ENCODE measurements around the gene NABP1. TPM values are rescaled to one million over a fixed set of nuclear protein-coding genes. Genes with fewer than 3 reads are reported as not detected.

Gene NABP1
- polyA plus RNA-seq, 3 donors = 25.9 to 54.2 (median 41.0) TPM

DNA sequence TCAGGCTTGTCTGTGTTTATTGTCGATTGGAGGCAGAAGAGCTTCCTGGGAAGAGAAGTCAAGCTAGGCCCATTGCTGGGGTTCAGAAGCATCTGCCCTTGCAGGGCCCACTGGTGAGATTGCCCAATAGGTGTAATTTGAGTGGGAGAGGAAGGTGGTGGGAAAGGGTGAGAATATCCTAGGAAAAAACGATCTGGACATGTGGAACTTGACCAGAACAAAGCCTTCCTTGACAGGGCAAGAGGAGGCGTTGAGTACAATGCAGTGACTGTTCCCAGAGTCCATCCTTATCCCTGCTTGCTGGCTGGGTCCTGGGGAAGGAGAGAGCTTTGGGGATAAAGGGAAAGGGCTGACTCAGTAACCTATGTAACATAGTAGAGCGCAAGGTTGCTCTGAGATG lies 27.1 kb downstream of the NABP1 start:
- DNase-seq = no peak

GRCh38 chr2:191705701-191706100 lies 27.8 kb downstream of the NABP1 start:
- DNase-seq = no peak

GRCh38 chr2:191706791-191707190 lies 28.9 kb downstream of the NABP1 start:
- DNase-seq = no peak

DNA sequence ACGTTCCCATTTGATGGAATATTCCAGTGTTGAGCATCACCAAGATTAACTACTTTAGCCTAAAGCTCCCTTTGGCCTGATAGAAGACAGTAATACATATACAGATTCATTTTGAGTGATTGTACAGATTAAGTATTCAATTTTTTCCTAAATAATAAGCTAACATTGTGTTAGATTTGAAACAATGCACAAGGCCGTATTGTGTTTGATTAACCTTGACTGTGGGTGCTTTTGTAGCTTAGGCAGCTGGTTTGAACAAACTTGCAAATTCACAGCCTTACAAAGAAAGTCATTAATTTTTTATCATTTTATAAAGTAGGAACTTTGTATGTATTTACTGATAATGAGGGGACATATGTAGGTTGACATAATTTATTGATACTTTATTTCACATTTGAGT lies 29.6 kb downstream of the NABP1 start:
- no peak for DNase-seq

GRCh38 chr2:191710411-191710900 lies 32.5 kb downstream of the NABP1 start:
- no peak for DNase-seq

DNA sequence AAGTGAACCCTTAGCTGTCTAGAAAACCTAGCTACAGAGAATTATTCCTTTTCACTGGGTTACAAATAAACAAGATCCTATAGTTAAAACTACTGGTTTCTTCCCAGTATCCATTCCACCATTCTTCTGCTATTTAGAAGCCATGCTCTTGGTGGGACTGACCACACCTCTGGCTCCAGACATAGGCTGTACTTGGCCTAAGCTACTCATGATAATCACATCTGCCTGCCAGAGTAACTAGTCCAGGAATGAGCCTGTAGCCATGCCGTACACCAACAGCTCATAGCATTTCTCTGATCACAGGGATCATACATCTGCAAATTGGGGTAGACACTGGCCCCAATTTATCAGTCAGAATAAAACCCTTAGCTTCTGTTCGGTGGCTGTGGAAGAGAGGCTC lies 33.7 kb downstream of the NABP1 start:
- no peak for DNase-seq

GRCh38 chr2:191713837-191714236 lies 35.9 kb downstream of the NABP1 start:
- DNase-seq = no peak

GRCh38 chr2:191714925-191715324 lies 37.0 kb downstream of the NABP1 start:
- DNase-seq = no peak

DNA sequence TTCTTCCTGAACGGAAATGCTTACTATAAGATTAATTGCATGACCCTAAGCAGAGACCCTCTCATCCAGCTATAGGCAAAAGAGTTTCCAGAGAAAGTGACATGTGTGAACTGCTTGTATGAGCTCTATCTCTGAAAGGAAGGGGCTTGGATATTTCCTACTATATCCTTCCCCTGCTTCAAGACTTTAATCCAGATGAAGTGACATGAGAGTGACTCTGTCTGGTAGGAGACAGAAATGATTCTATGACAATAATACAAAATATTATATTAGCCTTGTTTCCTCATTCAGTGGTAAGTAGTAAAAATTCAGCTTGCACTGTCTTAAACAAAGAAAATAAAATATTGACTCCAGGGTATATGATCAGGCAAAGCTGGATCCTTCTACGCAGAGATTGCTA lies 37.5 kb downstream of the NABP1 start:
- no peak for DNase-seq

- DNase-seq = no peak
These were observed 41.3 kb downstream of the NABP1 start for GRCh38 chr2:191719261-191719660.

DNA sequence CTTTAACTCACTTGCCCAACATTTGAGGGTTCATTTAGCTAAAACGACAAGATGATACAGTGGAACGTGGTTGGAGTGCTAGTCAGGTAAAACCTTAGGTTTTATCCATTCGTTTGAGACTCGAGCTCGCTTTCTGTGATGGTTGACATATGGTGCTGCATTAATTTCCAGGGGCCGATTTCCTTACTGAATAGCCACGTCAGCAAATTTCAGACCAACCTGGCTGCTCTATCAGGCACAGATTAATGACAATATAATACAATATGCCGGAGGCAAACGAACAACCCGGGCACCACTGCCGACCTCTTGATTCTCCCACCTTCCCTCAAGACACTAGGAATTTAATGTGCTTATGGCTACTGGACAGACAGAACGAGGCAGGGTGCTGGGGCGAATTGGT lies 42.0 kb downstream of the NABP1 start:
- no peak for DNase-seq

DNA sequence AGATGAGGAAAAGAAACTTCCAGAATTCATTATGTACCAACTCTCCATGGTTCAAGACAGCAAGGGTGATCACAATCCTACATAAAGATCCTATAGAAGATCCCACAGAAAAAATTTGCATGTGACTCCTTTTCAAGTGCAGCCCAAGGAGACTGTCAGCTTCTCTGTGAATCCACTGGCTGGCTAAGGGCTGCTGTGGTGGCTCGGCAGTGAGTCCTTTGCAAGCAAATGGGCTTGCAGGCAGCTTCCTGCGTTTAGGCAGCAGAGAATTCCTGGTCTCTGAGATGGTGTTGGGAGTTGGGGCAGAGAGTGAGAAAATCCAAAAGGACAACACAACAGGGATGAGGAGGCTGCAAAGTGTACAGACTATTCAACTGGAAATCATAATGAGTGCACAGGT lies 43.4 kb downstream of the NABP1 start:
- no peak for DNase-seq

- no peak for DNase-seq
These were observed 46.1 kb downstream of the NABP1 start for GRCh38 chr2:191724015-191724414.

DNA sequence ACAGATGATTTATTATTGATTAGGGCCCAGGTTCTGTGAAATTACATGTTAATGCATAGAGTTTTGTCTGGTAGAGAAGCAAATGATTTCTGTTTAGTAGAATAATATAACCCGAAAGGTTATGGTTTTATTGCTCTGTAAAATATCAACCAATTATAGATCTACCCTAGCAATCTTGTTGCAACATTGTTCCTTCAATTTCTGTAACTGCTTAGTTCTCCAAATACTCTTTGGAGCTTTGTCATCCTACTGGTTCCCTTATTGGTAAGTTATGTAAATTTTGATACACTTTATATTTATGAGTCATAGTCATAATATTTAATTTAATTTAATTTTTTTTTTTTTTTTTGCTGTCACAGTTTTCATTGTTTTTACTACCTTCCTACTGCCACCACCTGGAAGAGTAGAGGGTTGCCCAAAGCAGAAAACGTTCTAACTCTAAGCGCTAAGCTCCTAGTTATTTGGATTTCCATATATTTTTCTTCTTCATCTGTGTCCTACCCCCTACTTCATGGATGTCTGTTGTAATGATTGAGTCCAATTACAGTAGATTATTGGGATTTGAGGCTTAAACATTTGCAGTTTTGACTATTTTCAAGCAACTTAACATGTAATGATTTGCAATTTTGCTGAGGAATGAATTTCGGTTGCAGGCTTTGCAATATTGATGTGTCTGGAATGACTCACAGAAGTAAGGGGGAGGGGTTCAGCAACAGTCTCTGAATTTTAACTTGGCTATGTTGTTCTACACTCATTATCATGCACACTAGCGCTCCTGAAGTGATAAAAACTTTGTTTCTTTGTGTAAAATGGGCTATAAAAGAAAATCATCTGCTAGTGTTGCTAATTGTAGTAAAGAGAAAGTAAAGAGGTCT lies 51.1 kb downstream of the NABP1 start:
- no peak for DNase-seq

GRCh38 chr2:191730263-191730662 lies 52.3 kb downstream of the NABP1 start:
- no peak for DNase-seq

Other genes with a start within 250 kb of the NABP1 start
- gene CAVIN2, start 169.0 kb downstream of the NABP1 start, polyA plus RNA-seq (ENCODE audit: insufficient read length in 3 of 3) = 10 to 100 TPM; 31.2 to 42.6 (median 37.8) TPM

Data from renal pelvis (tissue), 4 donors.